ENCODE results near the gene ARID1A. TPM values are rescaled to one million over a fixed set of nuclear protein-coding genes. Genes with fewer than 3 reads are reported as not detected.

The ARID1A gene
- total and polyA plus RNA-seq, 4 donors = 12.2 to 31.9 (median 20.2) TPM

DNA sequence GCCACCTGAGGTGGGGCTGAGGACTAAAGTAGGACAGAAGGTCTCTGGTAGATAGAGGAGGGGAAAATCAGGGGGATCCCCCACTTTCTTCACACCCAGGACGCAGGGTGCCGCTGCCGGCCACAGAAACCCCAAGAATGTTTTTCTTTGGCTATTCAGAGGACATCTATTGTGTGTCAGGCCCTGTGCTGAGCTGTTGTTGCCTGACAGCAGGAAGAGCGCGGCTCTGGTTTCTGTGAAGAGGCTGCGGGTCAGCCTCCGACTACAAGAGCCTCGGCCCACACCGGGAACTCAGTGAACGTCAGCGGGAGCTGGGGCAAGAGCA lies 91.5 kb downstream of the ARID1A start:
- Histone ChIP-seq H3K4me1 (ENCODE audit: control insufficient read depth in 4 of 4, insufficient read depth in 4 of 4, low read length in 3 of 4) (peaks cover 13 to 77% (median 49%) of the 10 kb centered on the region in 4 donors), H3K9me3 (ENCODE audit: control insufficient read depth in 4 of 4, low read length in 3 of 4) (no peaks in the 10 kb centered on the region), H3K9ac (ENCODE audit: low read depth in 1 of 2, low read length in 2 of 2) (peak overlapping the region; percentile 95 to 99), H3K36me3 (ENCODE audit: control insufficient read depth in 4 of 4, insufficient read depth in 3 of 4, low read depth in 1 of 4, low read length in 3 of 4) (no peaks in the 10 kb centered on the region), H3K27me3 (ENCODE audit: control insufficient read depth in 4 of 4, insufficient read depth in 4 of 4, low read length in 3 of 4) (no peaks in the 10 kb centered on the region), H3K27ac (ENCODE audit: low read depth in 1 of 2, low read length in 2 of 2) (peak overlapping the region; percentile 99 to 100), H3K4me3 (ENCODE audit: low read depth in 1 of 3, low read length in 3 of 3) (peak overlapping the region; percentile 74 to 94 (median 75))
- WGBS = under 1% methylated on average over 11 of the region's 11 CpGs
- no peak for DNase-seq (ENCODE audit: low spot score)
- TF ChIP-seq REST (IDR thresholded peaks at IDR 0.05) = no peak
- TF ChIP-seq RAD21 (IDR thresholded peaks at IDR 0.05) = no peak
- TF ChIP-seq, protein P1, sequence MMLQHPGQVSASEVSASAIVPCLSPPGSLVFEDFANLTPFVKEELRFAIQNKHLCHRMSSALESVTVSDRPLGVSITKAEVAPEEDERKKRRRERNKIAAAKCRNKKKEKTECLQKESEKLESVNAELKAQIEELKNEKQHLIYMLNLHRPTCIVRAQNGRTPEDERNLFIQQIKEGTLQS (IDR thresholded peaks at IDR 0.05) = no peak
- no peak for TF ChIP-seq EGR1 (IDR thresholded peaks at IDR 0.05; ENCODE audit: low read depth in 2 of 2)
- TF ChIP-seq CTCF (IDR thresholded peaks at IDR 0.05; ENCODE audit: low read depth, low read length, missing input control) = no peak
- TF ChIP-seq HNF4A (conservative IDR thresholded peaks at IDR 0.05) = no peak
- TF ChIP-seq, protein P2, sequence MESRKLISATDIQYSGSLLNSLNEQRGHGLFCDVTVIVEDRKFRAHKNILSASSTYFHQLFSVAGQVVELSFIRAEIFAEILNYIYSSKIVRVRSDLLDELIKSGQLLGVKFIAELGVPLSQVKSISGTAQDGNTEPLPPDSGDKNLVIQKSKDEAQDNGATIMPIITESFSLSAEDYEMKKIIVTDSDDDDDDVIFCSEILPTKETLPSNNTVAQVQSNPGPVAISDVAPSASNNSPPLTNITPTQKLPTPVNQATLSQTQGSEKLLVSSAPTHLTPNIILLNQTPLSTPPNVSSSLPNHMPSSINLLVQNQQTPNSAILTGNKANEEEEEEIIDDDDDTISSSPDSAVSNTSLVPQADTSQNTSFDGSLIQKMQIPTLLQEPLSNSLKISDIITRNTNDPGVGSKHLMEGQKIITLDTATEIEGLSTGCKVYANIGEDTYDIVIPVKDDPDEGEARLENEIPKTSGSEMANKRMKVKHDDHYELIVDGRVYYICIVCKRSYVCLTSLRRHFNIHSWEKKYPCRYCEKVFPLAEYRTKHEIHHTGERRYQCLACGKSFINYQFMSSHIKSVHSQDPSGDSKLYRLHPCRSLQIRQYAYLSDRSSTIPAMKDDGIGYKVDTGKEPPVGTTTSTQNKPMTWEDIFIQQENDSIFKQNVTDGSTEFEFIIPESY (IDR thresholded peaks at IDR 0.05) = no peak
- TF ChIP-seq HNF4G (IDR thresholded peaks at IDR 0.05) = no peak
- TF ChIP-seq YY1 (IDR thresholded peaks at IDR 0.05) = no peak
- TF ChIP-seq, protein P3, sequence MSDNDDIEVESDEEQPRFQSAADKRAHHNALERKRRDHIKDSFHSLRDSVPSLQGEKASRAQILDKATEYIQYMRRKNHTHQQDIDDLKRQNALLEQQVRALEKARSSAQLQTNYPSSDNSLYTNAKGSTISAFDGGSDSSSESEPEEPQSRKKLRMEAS (IDR thresholded peaks at IDR 0.05) = no peak
- TF ChIP-seq FOXA2 (IDR thresholded peaks at IDR 0.05) = no peak
- TF ChIP-seq NR2F2 (IDR thresholded peaks at IDR 0.05) = no peak
- TF ChIP-seq GABPA (IDR thresholded peaks at IDR 0.05 in 1 of 2, conservative IDR thresholded peaks at IDR 0.05 in 1 of 2) = no peak
- no peak for TF ChIP-seq SP1 (IDR thresholded peaks at IDR 0.05)
